Measurements from ENCODE around the gene GARS1. TPM values are rescaled to one million over a fixed set of nuclear protein-coding genes. Genes with fewer than 3 reads are reported as not detected.

Gene GARS1
- total RNA-seq, 1 donor from 2014 or later, result 95.9 TPM

- no peaks in the 10 kb centered on the region for H3F3A ChIP-seq (ENCODE audit: low read depth)
- H3K4me1 ChIP-seq, result no peaks in the 10 kb centered on the region
These were observed 64.6 kb downstream of the GARS1 start for GRCh38 chr7:30659312-30659711.

GRCh38 chr7:30660331-30661255 is 65.9 kb downstream of the GARS1 start:
- Histone ChIP-seq H3K36me3 (no peaks in the 10 kb centered on the region), H4K20me1 (ENCODE audit: low read depth) (peaks cover 6% of the 10 kb centered on the region), H3K4me2 (no peak overlapping the region), H3K9ac (no peak overlapping the region), H3K4me1 (no peaks in the 10 kb centered on the region), H3F3A (ENCODE audit: low read depth) (no peaks in the 10 kb centered on the region), H3K27me3 (no peaks in the 10 kb centered on the region), H3K79me2 (ENCODE audit: low read depth) (no peaks in the 10 kb centered on the region), H3K9me3 (ENCODE audit: low read depth) (no peaks in the 10 kb centered on the region), H3K27ac (no peak overlapping the region), H3K4me3 (no peak overlapping the region), H2AFZ (replicated peaks) (no peak overlapping the region)
- DNase-seq (ENCODE audit: low spot score), result no peak
- H3K4me1 Mint-ChIP-seq, result no peaks in the 10 kb centered on the region
- peaks cover 2% of the 10 kb centered on the region for H3K27me3 Mint-ChIP-seq (ENCODE audit: insufficient read depth, low read depth)
- H3K27ac Mint-ChIP-seq, result no peak overlapping the region
- H3K9me3 Mint-ChIP-seq, result no peaks in the 10 kb centered on the region
- H3K36me3 Mint-ChIP-seq, result no peaks in the 10 kb centered on the region
- TF ChIP-seq EZH2 (IDR thresholded peaks at IDR 0.05) (no peak), EZH2phosphoT487 (IDR thresholded peaks at IDR 0.05) (no peak), CTCF (IDR thresholded peaks at IDR 0.05) (no peak)
- H3K4me3 Mint-ChIP-seq, result no peak overlapping the region

More at GRCh38 chr7:30659312-30659711, 64.6 kb downstream of the GARS1 start:
- peaks cover 3% of the 10 kb centered on the region for H4K20me1 ChIP-seq (ENCODE audit: low read depth)
- Mint-ChIP-seq H3K27ac (no peak overlapping the region), H3K4me3 (no peak overlapping the region), H3K36me3 (no peaks in the 10 kb centered on the region), H3K4me1 (no peaks in the 10 kb centered on the region), H3K27me3 (ENCODE audit: insufficient read depth, low read depth) (peaks cover 6% of the 10 kb centered on the region), H3K9me3 (no peaks in the 10 kb centered on the region)
- H3K4me3 ChIP-seq, result no peak overlapping the region
- H3K79me2 ChIP-seq (ENCODE audit: low read depth), result no peaks in the 10 kb centered on the region
- H3K9ac ChIP-seq, result no peak overlapping the region
- no peak overlapping the region for H2AFZ ChIP-seq (replicated peaks)
- no peak overlapping the region for H3K27ac ChIP-seq
- no peak for TF ChIP-seq EZH2phosphoT487 (IDR thresholded peaks at IDR 0.05)
- TF ChIP-seq EZH2 (IDR thresholded peaks at IDR 0.05), result no peak
- no peaks in the 10 kb centered on the region for H3K9me3 ChIP-seq (ENCODE audit: low read depth)
- DNase-seq (ENCODE audit: low spot score), result no peak
- H3K27me3 ChIP-seq, result no peaks in the 10 kb centered on the region
- H3K4me2 ChIP-seq, result no peak overlapping the region
- no peaks in the 10 kb centered on the region for H3K36me3 ChIP-seq

GRCh38 chr7:30661926-30662325 is 67.2 kb downstream of the GARS1 start:
- H3K4me2 ChIP-seq, result no peak overlapping the region
- Mint-ChIP-seq H3K4me3 (no peak overlapping the region), H3K4me1 (no peaks in the 10 kb centered on the region), H3K27ac (no peak overlapping the region), H3K27me3 (ENCODE audit: insufficient read depth, low read depth) (peaks cover 2% of the 10 kb centered on the region), H3K36me3 (no peaks in the 10 kb centered on the region), H3K9me3 (no peaks in the 10 kb centered on the region)
- H3K27me3 ChIP-seq, result no peaks in the 10 kb centered on the region
- no peak overlapping the region for H2AFZ ChIP-seq (replicated peaks)
- no peak overlapping the region for H3K27ac ChIP-seq
- no peaks in the 10 kb centered on the region for H3K79me2 ChIP-seq (ENCODE audit: low read depth)
- no peaks in the 10 kb centered on the region for H3K9me3 ChIP-seq (ENCODE audit: low read depth)
- H3F3A ChIP-seq (ENCODE audit: low read depth), result no peaks in the 10 kb centered on the region
- no peaks in the 10 kb centered on the region for H3K36me3 ChIP-seq
- no peak overlapping the region for H3K4me3 ChIP-seq
- TF ChIP-seq EZH2 (IDR thresholded peaks at IDR 0.05) (no peak), EZH2phosphoT487 (IDR thresholded peaks at IDR 0.05) (no peak), CTCF (IDR thresholded peaks at IDR 0.05) (no peak)
- H3K4me1 ChIP-seq, result no peaks in the 10 kb centered on the region
- no peak overlapping the region for H3K9ac ChIP-seq
- peaks cover 7% of the 10 kb centered on the region for H4K20me1 ChIP-seq (ENCODE audit: low read depth)
- DNase-seq (ENCODE audit: low spot score), result no peak

- Histone ChIP-seq H3K36me3 (no peaks in the 10 kb centered on the region), H4K20me1 (ENCODE audit: low read depth) (peaks cover 12% of the 10 kb centered on the region), H3F3A (ENCODE audit: low read depth) (no peaks in the 10 kb centered on the region), H3K9me3 (ENCODE audit: low read depth) (no peaks in the 10 kb centered on the region), H3K27ac (no peak overlapping the region), H3K79me2 (ENCODE audit: low read depth) (no peaks in the 10 kb centered on the region), H3K4me2 (no peak overlapping the region), H3K4me1 (no peaks in the 10 kb centered on the region), H3K4me3 (no peak overlapping the region), H2AFZ (replicated peaks) (no peak overlapping the region), H3K27me3 (no peaks in the 10 kb centered on the region), H3K9ac (no peak overlapping the region)
- Mint-ChIP-seq H3K27ac (no peak overlapping the region), H3K9me3 (no peaks in the 10 kb centered on the region), H3K36me3 (no peaks in the 10 kb centered on the region), H3K27me3 (ENCODE audit: insufficient read depth, low read depth) (peaks cover 2% of the 10 kb centered on the region), H3K4me3 (no peak overlapping the region), H3K4me1 (no peaks in the 10 kb centered on the region)
- TF ChIP-seq CTCF (IDR thresholded peaks at IDR 0.05), result no peak
- no peak for TF ChIP-seq EZH2 (IDR thresholded peaks at IDR 0.05)
- no peak for TF ChIP-seq EZH2phosphoT487 (IDR thresholded peaks at IDR 0.05)
- DNase-seq (ENCODE audit: low spot score), result no peak
These were observed 67.8 kb downstream of the GARS1 start for GRCh38 chr7:30662431-30662939.
